A673 (cell line): ENCODE measurements around the gene SSBP3. TPM values are rescaled to one million over a fixed set of nuclear protein-coding genes. Genes with fewer than 3 reads are reported as not detected.

ENCODE experiments used
- BruUV-seq: library from RNA; stranded (reverse); fragments of 400-500 nt; replicated peaks from 2 replicates; lab custom pipeline; 2021; lab: Mats Ljungman, UMichigan
- CTCF ChIA-PET: fragments of 300-600 bp; sonication (Branson Sonifier 250); formaldehyde crosslinking; loops from one replicate; lab custom pipeline; 2022; ENCODE audit warnings: antibody characterized with exemption; lab: Charles Lee
- POLR2A ChIA-PET: fragments of 300-600 bp; sonication (Branson Sonifier 250); formaldehyde crosslinking; loops from one replicate; lab custom pipeline; 2022; ENCODE audit warnings: antibody characterized with exemption; ENCODE audit not compliant: low non-redundant PET; lab: Charles Lee
- DNase-seq: peaks from one replicate; pipeline ENCODE4 v3.0.0-alpha.2; 2015; ENCODE audit warnings: low spot score
- H3K27ac ChIP-seq: fragments of 200-600 bp; sonication (generic); 2 replicates; pipeline ENCODE4 v1.5.1; 2016; ENCODE audit warnings: mixed run types, low read depth, mild to moderate bottlenecking, mixed read lengths, antibody characterized with exemption, low read length; ENCODE audit not compliant: poor library complexity, severe bottlenecking
- H3K27me3 ChIP-seq: fragments of 200-600 bp; sonication (generic); replicated peaks from 2 replicates; pipeline ENCODE4 v1.6.1; 2017; ENCODE audit warnings: mixed run types, low read depth, mild to moderate bottlenecking, mixed read lengths, antibody characterized with exemption, low read length; ENCODE audit not compliant: insufficient read depth, poor library complexity
- H3K36me3 ChIP-seq: fragments of 200-600 bp; sonication (generic); 2 replicates; pipeline ENCODE4 v1.6.1; 2016; ENCODE audit warnings: mixed run types, mild to moderate bottlenecking, mixed read lengths, antibody characterized with exemption, low read length; ENCODE audit not compliant: insufficient read depth, poor library complexity, severe bottlenecking
- H3K4me1 ChIP-seq: fragments of 200-600 bp; sonication (generic); 2 replicates; pipeline ENCODE4 v1.6.1; 2017; ENCODE audit warnings: mixed run types, mild to moderate bottlenecking, mixed read lengths, antibody characterized with exemption, low read length; ENCODE audit not compliant: insufficient read depth, poor library complexity, severe bottlenecking
- H3K4me3 ChIP-seq: fragments of 200-600 bp; sonication (generic); 2 replicates; pipeline ENCODE4 v1.5.1; 2016; ENCODE audit warnings: low read depth, mixed run types, mild to moderate bottlenecking, mixed read lengths, low read length; ENCODE audit not compliant: poor library complexity, severe bottlenecking
- H3K9me3 ChIP-seq: fragments of 200-600 bp; sonication (generic); 2 replicates; pipeline ENCODE4 v1.6.1; 2016; ENCODE audit warnings: mixed run types, low read depth, mild to moderate bottlenecking, mixed read lengths, antibody characterized with exemption, low read length; ENCODE audit not compliant: poor library complexity, severe bottlenecking
- CTCF ChIP-seq: fragments of 300-800, 200-600 bp; sonication (generic); conservative IDR thresholded peaks from 2 replicates; pipeline ENCODE4 v1.5.1; 2017; ENCODE audit warnings: low read depth, mild to moderate bottlenecking, antibody characterized with exemption, low read length, moderate library complexity, mixed read lengths
- EZH2 ChIP-seq: fragments of 200-600 bp; sonication (generic); IDR thresholded peaks from 2 replicates; pipeline ENCODE4 v1.6.1; 2017; ENCODE audit warnings: borderline replicate concordance, low read depth, mild to moderate bottlenecking, mixed read lengths, antibody characterized with exemption, low read length; ENCODE audit not compliant: poor library complexity, severe bottlenecking
- intact Hi-C: fragments of 100-400 bp; cut with micrococcal nuclease; formaldehyde crosslinking; loops from one replicate; pipeline ENCODE4 v1.10.0; 2022; ENCODE audit not compliant: unreplicated experiment
- total RNA-seq: library from RNA; stranded (reverse); gene quantifications from 2 replicates; pipeline ENCODE4 v1.2.3, GENCODE V29; 2021

Gene SSBP3
- total RNA-seq, 1 experiment from 2014 or later, result 43.0 TPM

- H3K27ac ChIP-seq, result no peak overlapping the region
- TF ChIP-seq CTCF (no peak), EZH2 (no peak)
- no TSS peak for BruUV-seq
- CTCF ChIA-PET, result no interaction called here
- H3K4me1 ChIP-seq, result no peaks in the 10 kb centered on the region
- no peaks in the 10 kb centered on the region for H3K36me3 ChIP-seq
- H3K4me3 ChIP-seq, result no peak overlapping the region
- H3K27me3 ChIP-seq, result no peaks in the 10 kb centered on the region
- DNase-seq, result no peak
- POLR2A ChIA-PET, result no interaction called here
- intact Hi-C loops, result no loop called here
- no peaks in the 10 kb centered on the region for H3K9me3 ChIP-seq
Measured at GRCh38 chr1:54246116-54246721, 160.0 kb downstream of the SSBP3 start.

GRCh38 chr1:54245501-54245900 is 160.7 kb downstream of the SSBP3 start:
- no TSS peak for BruUV-seq
- H3K27ac ChIP-seq, result no peak overlapping the region
- no peaks in the 10 kb centered on the region for H3K9me3 ChIP-seq
- TF ChIP-seq CTCF (no peak), EZH2 (no peak)
- intact Hi-C loops, result no loop called here
- POLR2A ChIA-PET, result no interaction called here
- DNase-seq, result no peak
- H3K27me3 ChIP-seq, result no peaks in the 10 kb centered on the region
- no peaks in the 10 kb centered on the region for H3K36me3 ChIP-seq
- no peak overlapping the region for H3K4me3 ChIP-seq
- no peaks in the 10 kb centered on the region for H3K4me1 ChIP-seq
- CTCF ChIA-PET, result no interaction called here

GRCh38 chr1:54244655-54245054 is 161.5 kb downstream of the SSBP3 start:
- Histone ChIP-seq H3K4me1 (no peaks in the 10 kb centered on the region), H3K27ac (no peak overlapping the region), H3K4me3 (no peak overlapping the region), H3K9me3 (no peaks in the 10 kb centered on the region), H3K36me3 (no peaks in the 10 kb centered on the region), H3K27me3 (no peaks in the 10 kb centered on the region)
- no peak for DNase-seq
- ChIA-PET POLR2A (no interaction called here), CTCF (no interaction called here)
- TF ChIP-seq EZH2, result no peak
- TF ChIP-seq CTCF, result no peak
- no TSS peak for BruUV-seq
- intact Hi-C loops, result no loop called here
